ENCODE results near the gene QRICH2.

- TF ChIP-seq POLR2A (IDR thresholded peaks at IDR 0.05) = no peak
- TF ChIP-seq, protein P1, sequence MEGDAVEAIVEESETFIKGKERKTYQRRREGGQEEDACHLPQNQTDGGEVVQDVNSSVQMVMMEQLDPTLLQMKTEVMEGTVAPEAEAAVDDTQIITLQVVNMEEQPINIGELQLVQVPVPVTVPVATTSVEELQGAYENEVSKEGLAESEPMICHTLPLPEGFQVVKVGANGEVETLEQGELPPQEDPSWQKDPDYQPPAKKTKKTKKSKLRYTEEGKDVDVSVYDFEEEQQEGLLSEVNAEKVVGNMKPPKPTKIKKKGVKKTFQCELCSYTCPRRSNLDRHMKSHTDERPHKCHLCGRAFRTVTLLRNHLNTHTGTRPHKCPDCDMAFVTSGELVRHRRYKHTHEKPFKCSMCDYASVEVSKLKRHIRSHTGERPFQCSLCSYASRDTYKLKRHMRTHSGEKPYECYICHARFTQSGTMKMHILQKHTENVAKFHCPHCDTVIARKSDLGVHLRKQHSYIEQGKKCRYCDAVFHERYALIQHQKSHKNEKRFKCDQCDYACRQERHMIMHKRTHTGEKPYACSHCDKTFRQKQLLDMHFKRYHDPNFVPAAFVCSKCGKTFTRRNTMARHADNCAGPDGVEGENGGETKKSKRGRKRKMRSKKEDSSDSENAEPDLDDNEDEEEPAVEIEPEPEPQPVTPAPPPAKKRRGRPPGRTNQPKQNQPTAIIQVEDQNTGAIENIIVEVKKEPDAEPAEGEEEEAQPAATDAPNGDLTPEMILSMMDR (IDR thresholded peaks at IDR 0.05) = no peak
These were observed 35.3 kb downstream of the QRICH2 start for GRCh38 chr17:76272541-76273444.
